ENCODE measurements around the gene SCPEP1.
"Not testable (repeated sequence)": the region's sequence is repeated elsewhere in the genome, so short reads cannot be mapped to it uniquely, and the experiment has no call there.

The SCPEP1 gene, protein sequence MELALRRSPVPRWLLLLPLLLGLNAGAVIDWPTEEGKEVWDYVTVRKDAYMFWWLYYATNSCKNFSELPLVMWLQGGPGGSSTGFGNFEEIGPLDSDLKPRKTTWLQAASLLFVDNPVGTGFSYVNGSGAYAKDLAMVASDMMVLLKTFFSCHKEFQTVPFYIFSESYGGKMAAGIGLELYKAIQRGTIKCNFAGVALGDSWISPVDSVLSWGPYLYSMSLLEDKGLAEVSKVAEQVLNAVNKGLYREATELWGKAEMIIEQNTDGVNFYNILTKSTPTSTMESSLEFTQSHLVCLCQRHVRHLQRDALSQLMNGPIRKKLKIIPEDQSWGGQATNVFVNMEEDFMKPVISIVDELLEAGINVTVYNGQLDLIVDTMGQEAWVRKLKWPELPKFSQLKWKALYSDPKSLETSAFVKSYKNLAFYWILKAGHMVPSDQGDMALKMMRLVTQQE

DNA sequence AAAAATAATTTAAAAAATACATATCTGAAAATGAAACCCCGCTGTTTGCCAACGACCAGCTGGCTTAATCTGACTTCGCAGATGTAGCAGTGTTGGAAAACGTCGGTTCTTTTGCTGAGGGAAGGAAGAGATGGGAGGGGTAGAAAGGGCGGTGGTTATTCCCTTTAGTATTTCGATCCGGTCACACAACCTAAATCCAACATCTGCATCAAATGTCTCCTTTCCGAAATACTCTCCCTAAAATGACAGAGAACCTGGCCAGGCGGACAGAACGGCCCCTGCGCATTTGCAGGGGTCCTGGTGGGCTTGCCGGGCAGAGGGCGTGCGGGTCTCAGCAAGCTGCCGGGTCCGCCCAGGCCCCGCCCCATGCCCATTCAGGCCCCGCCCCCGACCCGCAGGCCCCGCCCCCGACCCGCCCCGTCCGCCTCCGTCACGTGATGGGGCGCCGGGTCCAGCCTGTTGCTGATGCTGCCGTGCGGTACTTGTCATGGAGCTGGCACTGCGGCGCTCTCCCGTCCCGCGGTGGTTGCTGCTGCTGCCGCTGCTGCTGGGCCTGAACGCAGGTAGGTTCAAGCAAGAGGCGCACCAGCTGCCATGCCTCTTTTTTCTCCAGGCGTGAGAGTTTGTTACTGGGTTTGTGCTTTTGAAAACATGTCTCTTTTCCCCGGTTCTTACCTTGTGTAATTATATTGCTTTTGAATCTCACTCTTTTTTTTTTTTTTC is at the start of gene SCPEP1:
Gene SCPEP1 (plus strand): TSS at position 459 of the 723 bp plus-strand sequence. CDS start 29 bp downstream, at position 488.
- Mint-ChIP-seq H3K27me3 (peaks cover 2% of the 10 kb centered on the region), H3K9me3 (no peaks in the 10 kb centered on the region), H3K27ac (peak within 1 kb of the TSS; percentile 79), H3K4me1 (peaks cover 20% of the 10 kb centered on the region), H3K4me3 (peak within 1 kb of the TSS; percentile 89), H3K36me3 (ENCODE audit: low read depth) (no peaks in the 10 kb centered on the region)
- ATAC-seq (peak; percentile 93), DNase-seq (peak; percentile 77)

DNA sequence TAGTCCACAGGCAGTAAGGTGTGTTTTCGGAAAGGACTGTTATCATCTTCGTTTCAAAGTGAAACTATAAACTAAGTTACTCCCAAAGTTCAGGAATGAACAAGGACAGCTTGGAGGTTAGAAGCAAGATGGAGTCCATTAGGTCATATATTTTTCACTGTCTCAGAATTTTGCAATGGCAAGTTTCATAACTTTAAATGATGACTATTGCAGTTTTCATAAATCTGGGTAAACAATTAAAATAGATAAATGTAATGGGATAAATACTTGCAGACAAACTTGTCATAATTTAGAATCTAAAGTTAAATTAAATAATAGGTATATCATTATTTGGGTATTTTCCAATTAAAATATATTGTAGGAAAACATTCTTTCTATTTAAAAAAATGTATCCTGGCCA is 49.3 kb upstream of the SCPEP1 start:
- H3K27me3 Mint-ChIP-seq, result peaks cover 2% of the 10 kb centered on the region
- no peak overlapping the region for H3K4me3 Mint-ChIP-seq
- H3K9me3 Mint-ChIP-seq, result peaks cover 15% of the 10 kb centered on the region
- H3K27ac Mint-ChIP-seq, result no peak overlapping the region
- no peaks in the 10 kb centered on the region for H3K4me1 Mint-ChIP-seq
- H3K36me3 Mint-ChIP-seq (ENCODE audit: low read depth), result peaks cover 18% of the 10 kb centered on the region
- ATAC-seq (no peak), DNase-seq (no peak)

GRCh38 chr17:56929362-56929969 is 48.5 kb upstream of the SCPEP1 start:
- Mint-ChIP-seq H3K9me3 (peaks cover 15% of the 10 kb centered on the region), H3K4me3 (no peak overlapping the region), H3K4me1 (peaks cover 3% of the 10 kb centered on the region), H3K27ac (no peak overlapping the region), H3K27me3 (peaks cover 2% of the 10 kb centered on the region), H3K36me3 (ENCODE audit: low read depth) (peaks cover 25% of the 10 kb centered on the region)
- no peak for DNase-seq
- no peak for ATAC-seq

GRCh38 chr17:56930739-56931337 is 47.1 kb upstream of the SCPEP1 start:
- Mint-ChIP-seq H3K27ac (no peak overlapping the region), H3K4me1 (peaks cover 6% of the 10 kb centered on the region), H3K36me3 (ENCODE audit: low read depth) (peaks cover 32% of the 10 kb centered on the region), H3K9me3 (peaks cover 15% of the 10 kb centered on the region), H3K27me3 (no peaks in the 10 kb centered on the region), H3K4me3 (no peak overlapping the region)
- DNase-seq, result no peak
- ATAC-seq, result no peak

DNA sequence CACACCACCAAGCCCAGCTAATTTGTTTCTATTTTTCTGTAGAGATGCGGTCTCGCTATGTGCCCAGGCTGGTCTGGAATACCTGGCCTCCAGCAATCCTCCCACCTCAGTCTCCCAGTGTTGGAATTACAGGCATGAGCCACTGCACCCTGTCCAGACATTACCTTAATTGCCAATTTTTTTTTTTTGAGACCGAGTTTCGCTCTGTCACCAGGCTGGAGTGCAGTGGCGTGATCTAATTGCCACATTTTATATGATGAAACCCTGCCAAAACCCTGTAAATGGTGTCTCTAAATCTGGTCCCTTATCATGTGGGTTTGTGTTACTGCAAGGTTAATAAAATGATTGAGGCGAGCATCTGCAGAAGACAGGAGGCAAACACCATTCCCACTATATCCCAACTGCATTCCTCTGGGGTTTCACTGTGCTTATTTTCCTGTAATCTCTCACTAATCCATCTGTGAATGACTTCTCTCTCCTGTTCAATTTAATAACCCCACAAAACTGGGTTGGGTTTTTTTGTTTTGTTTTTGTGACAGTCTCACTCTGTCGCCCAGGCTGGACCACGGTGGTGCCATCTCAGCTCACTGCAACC is 44.7 kb upstream of the SCPEP1 start:
- ATAC-seq, result no peak
- Mint-ChIP-seq H3K9me3 (peaks cover 15% of the 10 kb centered on the region), H3K27me3 (no peaks in the 10 kb centered on the region), H3K4me3 (no peak overlapping the region), H3K36me3 (ENCODE audit: low read depth) (peaks cover 49% of the 10 kb centered on the region), H3K27ac (no peak overlapping the region), H3K4me1 (peaks cover 24% of the 10 kb centered on the region)
- DNase-seq, result no peak

- Mint-ChIP-seq H3K36me3 (ENCODE audit: low read depth) (peaks cover 55% of the 10 kb centered on the region), H3K27ac (no peak overlapping the region), H3K27me3 (no peaks in the 10 kb centered on the region), H3K4me3 (no peak overlapping the region), H3K4me1 (peaks cover 26% of the 10 kb centered on the region), H3K9me3 (peaks cover 15% of the 10 kb centered on the region)
- DNase-seq (no peak), ATAC-seq (no peak)
Observed at GRCh38 chr17:56933868-56934267, 44.1 kb upstream of the SCPEP1 start.

DNA sequence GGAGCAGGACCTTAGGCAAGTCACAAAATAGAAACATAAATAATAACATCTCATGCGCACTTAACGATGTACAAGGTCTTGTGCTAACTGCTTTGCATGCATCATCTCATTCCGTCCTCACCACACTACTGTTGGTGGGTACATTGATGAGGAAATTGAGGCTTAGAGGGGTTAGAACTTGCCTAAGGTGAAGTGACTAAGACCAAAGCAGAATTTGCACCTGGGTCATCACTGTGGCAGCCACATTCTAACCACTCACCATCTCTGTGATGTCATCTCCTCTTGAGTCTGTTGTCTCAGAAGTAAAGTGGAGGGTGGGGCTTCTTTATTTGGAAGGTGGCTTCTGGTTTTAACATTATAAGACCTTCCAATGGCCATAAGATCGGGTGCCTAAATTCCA is 43.7 kb upstream of the SCPEP1 start:
- Mint-ChIP-seq H3K4me1 (peaks cover 26% of the 10 kb centered on the region), H3K9me3 (peaks cover 13% of the 10 kb centered on the region), H3K36me3 (ENCODE audit: low read depth) (peaks cover 56% of the 10 kb centered on the region), H3K4me3 (no peak overlapping the region), H3K27me3 (no peaks in the 10 kb centered on the region), H3K27ac (no peak overlapping the region)
- no peak for DNase-seq
- ATAC-seq, result peak; percentile 80

DNA sequence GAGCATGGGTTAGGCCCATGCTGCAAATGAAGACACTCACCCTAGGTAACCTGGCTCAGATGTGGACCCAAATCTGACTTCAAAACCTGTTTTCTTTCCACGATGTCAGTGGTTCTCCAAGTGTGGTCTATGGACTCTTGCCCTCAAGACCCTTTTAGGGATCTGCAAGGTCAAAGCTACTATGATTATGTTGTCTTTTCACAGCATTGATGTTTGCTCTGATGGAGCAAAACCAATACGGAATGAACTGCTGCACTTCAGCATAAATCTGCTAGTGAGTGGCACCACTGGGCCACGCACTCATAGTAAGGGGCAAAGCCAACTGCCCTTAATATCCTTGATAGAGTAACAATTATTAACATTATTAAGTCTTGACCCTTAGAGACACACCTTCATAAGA is 42.5 kb upstream of the SCPEP1 start:
- Mint-ChIP-seq H3K27ac (no peak overlapping the region), H3K36me3 (ENCODE audit: low read depth) (peaks cover 56% of the 10 kb centered on the region), H3K9me3 (peaks cover 9% of the 10 kb centered on the region), H3K27me3 (no peaks in the 10 kb centered on the region), H3K4me3 (no peak overlapping the region), H3K4me1 (peaks cover 28% of the 10 kb centered on the region)
- no peak for DNase-seq
- no peak for ATAC-seq

DNA sequence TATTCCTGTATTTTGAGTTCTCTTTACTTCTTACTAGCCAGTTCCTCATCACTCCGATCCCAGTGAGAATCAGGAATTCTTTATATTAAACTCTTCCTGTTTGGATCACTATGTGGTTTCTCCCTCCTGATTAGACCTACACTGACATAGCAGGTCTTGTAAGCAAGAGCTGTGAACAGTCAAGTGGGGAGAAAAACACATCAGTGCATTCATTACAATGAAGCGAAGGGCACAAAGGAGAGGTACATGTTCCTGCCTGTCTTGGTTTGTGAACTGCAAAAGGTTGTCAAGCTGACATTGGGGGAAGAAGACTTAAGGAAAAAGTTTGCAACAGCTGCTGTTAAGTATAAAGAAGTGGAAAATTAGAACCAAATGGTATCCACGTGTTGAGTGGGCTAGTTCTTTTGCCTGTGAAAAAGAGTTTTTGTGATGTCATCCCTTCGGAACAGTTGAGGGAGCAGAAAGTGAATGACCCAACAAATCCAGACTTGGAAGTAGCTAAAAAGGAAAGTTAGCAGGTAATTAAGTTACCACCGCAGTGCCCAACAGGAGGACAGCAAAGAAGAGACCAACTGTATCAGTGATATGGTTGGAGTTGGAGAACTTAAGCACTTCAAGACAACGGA is 41.1 kb upstream of the SCPEP1 start:
- H3K27me3 Mint-ChIP-seq, result no peaks in the 10 kb centered on the region
- peak overlapping the region; percentile 68 for H3K27ac Mint-ChIP-seq
- no peaks in the 10 kb centered on the region for H3K9me3 Mint-ChIP-seq
- H3K36me3 Mint-ChIP-seq (ENCODE audit: low read depth), result peaks cover 53% of the 10 kb centered on the region
- DNase-seq (no peak), ATAC-seq (no peak)
- H3K4me1 Mint-ChIP-seq, result peaks cover 28% of the 10 kb centered on the region
- no peak overlapping the region for H3K4me3 Mint-ChIP-seq

GRCh38 chr17:56937687-56938086 is 40.2 kb upstream of the SCPEP1 start:
- H3K9me3 Mint-ChIP-seq, result no peaks in the 10 kb centered on the region
- DNase-seq, result no peak
- peaks cover 28% of the 10 kb centered on the region for H3K4me1 Mint-ChIP-seq
- no peak overlapping the region for H3K4me3 Mint-ChIP-seq
- peaks cover 51% of the 10 kb centered on the region for H3K36me3 Mint-ChIP-seq (ENCODE audit: low read depth)
- no peaks in the 10 kb centered on the region for H3K27me3 Mint-ChIP-seq
- peak; percentile 43 for ATAC-seq
- H3K27ac Mint-ChIP-seq, result peak overlapping the region; percentile 60

DNA sequence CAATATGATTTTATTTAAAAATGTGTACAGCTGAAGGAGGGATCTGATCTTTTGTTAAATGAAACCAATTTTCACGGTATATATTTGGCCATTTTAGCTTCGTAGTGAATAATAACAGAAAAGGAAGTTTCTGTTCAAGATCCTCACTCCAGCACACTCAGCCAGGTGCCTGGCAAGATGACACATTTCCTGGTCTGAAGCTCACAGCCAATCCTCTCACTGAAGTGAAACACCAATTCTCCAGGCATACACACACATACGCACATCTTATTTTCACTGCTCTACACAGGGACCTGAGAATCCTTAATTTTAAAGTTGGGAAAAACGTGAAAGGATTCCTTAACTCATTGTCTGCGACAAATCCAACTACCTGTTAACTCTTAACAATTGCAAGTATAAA is 39.7 kb upstream of the SCPEP1 start:
- ATAC-seq, DNase-seq, H3K9me3 Mint-ChIP-seq, H3K27me3 Mint-ChIP-seq, H3K4me3 Mint-ChIP-seq: not testable (repeated sequence)
- peak overlapping the region; percentile 60 for H3K27ac Mint-ChIP-seq
- peaks cover 54% of the 10 kb centered on the region for H3K36me3 Mint-ChIP-seq (ENCODE audit: low read depth)
- H3K4me1 Mint-ChIP-seq, result peaks cover 28% of the 10 kb centered on the region

DNA sequence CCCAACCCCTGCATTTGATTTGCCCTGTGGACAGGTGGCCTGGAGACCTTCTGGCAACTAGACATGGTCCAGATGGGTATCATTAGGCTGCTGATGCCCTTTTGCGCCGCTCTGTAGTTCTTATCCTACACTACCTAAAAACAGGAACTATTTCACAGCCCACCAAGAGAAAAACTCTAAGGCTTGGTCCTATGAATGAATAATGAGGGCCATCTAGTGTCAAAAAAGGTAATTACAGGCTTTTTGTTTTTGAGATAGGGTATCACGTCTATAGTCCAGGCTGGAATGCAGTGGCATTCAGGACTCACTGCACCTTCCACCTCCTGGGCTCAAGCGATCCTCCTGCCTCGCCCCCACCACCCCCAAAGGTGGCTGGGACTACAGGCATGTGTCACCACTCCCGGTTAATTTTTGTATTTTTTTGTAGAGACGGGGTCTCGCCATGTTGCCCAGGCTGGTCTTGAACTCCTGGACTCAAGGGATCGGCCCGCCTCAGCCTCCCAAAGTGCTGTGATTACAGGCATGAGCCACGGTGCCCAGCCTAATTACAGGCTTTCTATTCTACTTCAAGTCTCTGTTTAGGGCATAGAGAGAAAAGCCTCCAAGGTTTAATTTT is 38.0 kb upstream of the SCPEP1 start:
- Mint-ChIP-seq H3K4me3 (no peak overlapping the region), H3K27ac (no peak overlapping the region), H3K9me3 (no peaks in the 10 kb centered on the region), H3K4me1 (peaks cover 22% of the 10 kb centered on the region), H3K36me3 (ENCODE audit: low read depth) (peaks cover 58% of the 10 kb centered on the region), H3K27me3 (no peaks in the 10 kb centered on the region)
- ATAC-seq, result peak; percentile 63
- no peak for DNase-seq

- peak overlapping the region; percentile 35 for H3K27ac Mint-ChIP-seq
- ATAC-seq, result no peak
Observed at GRCh38 chr17:56943505-56944125, 34.3 kb upstream of the SCPEP1 start.

More at GRCh38 chr17:56943505-56944125, 34.3 kb upstream of the SCPEP1 start:
- DNase-seq, result no peak
- Mint-ChIP-seq H3K4me3 (no peak overlapping the region), H3K27me3 (no peaks in the 10 kb centered on the region), H3K36me3 (ENCODE audit: low read depth) (peaks cover 51% of the 10 kb centered on the region), H3K4me1 (peaks cover 2% of the 10 kb centered on the region), H3K9me3 (no peaks in the 10 kb centered on the region)
